ENCODE data around the gene KHSRP.
A peak's percentile ranks its signal among the peaks of the same experiment; 100 is the strongest.

Gene KHSRP

GRCh38 chr19:6416658-6417405, 7.8 kb downstream of the KHSRP start:
- H3K4me3 ChIP-seq (ENCODE audit: low read depth, low read length): no peak overlapping the region
- no peak for TF ChIP-seq CTCF (IDR thresholded peaks at IDR 0.05; ENCODE audit: low read depth, low read length)

GRCh38 chr19:6415591-6416190, 8.9 kb downstream of the KHSRP start:
- H3K4me3 ChIP-seq (ENCODE audit: low read depth, low read length): no peak overlapping the region
- TF ChIP-seq CTCF (IDR thresholded peaks at IDR 0.05; ENCODE audit: low read depth, low read length): no peak

GRCh38 chr19:6414793-6415590, 9.6 kb downstream of the KHSRP start:
- no peak overlapping the region for H3K4me3 ChIP-seq (ENCODE audit: low read depth, low read length)
- no peak for TF ChIP-seq CTCF (IDR thresholded peaks at IDR 0.05; ENCODE audit: low read depth, low read length)

- TF ChIP-seq CTCF (IDR thresholded peaks at IDR 0.05; ENCODE audit: low read depth, low read length): no peak
Measured at GRCh38 chr19:6413721-6414643, 10.6 kb downstream of the KHSRP start.

GRCh38 chr19:6413291-6413690, 11.3 kb downstream of the KHSRP start:
- no peak overlapping the region for H3K4me3 ChIP-seq (ENCODE audit: low read depth, low read length)
- TF ChIP-seq CTCF (IDR thresholded peaks at IDR 0.05; ENCODE audit: low read depth, low read length): no peak

More at GRCh38 chr19:6413721-6414643, 10.6 kb downstream of the KHSRP start:
- no peak overlapping the region for H3K4me3 ChIP-seq (ENCODE audit: low read depth, low read length)

GRCh38 chr19:6412447-6413091, 12.0 kb downstream of the KHSRP start:
- TF ChIP-seq CTCF (IDR thresholded peaks at IDR 0.05; ENCODE audit: low read depth, low read length): peak; percentile 54
- H3K4me3 ChIP-seq (ENCODE audit: low read depth, low read length): no peak overlapping the region

Data from WI38 (cell line).